ENCODE results near the gene PKD2. TPM values are rescaled to one million over a fixed set of nuclear protein-coding genes. Genes with fewer than 3 reads are reported as not detected.
"Not testable (repeated sequence)": the region's sequence is repeated elsewhere in the genome, so short reads cannot be mapped to it uniquely, and the experiment has no call there.

Gene PKD2
- total RNA-seq, 1 experiment from 2014 or later: 46.4 TPM

GRCh38 chr4:88101165-88101564, 93.7 kb downstream of the PKD2 start:
- no peak for DNase-seq (ENCODE audit: low spot score)
- in situ Hi-C loops (cut with HindIII; ENCODE audit: low sequenced_read_pairs): no loop called here

- in situ Hi-C loops (cut with HindIII; ENCODE audit: low sequenced_read_pairs): no loop called here
- DNase-seq (ENCODE audit: low spot score): no peak
Measured at GRCh38 chr4:88102026-88102425, 94.6 kb downstream of the PKD2 start.

- in situ Hi-C loops (cut with HindIII; ENCODE audit: low sequenced_read_pairs): no loop called here
- no peak for DNase-seq (ENCODE audit: low spot score)
Measured at GRCh38 chr4:88104902-88105610, 97.6 kb downstream of the PKD2 start.

GRCh38 chr4:88106205-88106604, 98.8 kb downstream of the PKD2 start:
- DNase-seq (ENCODE audit: low spot score): no peak
- in situ Hi-C loops (cut with HindIII; ENCODE audit: low sequenced_read_pairs): no loop called here

GRCh38 chr4:88107406-88108107, 100.1 kb downstream of the PKD2 start:
- no peak for DNase-seq (ENCODE audit: low spot score)

GRCh38 chr4:88108108-88108465, 100.7 kb downstream of the PKD2 start:
- DNase-seq (ENCODE audit: low spot score); in situ Hi-C loops (cut with HindIII; ENCODE audit: low sequenced_read_pairs): not testable (repeated sequence)

More at GRCh38 chr4:88107406-88108107, 100.1 kb downstream of the PKD2 start:
- in situ Hi-C loops (cut with HindIII; ENCODE audit: low sequenced_read_pairs): no loop called here

GRCh38 chr4:88108747-88109122, 101.3 kb downstream of the PKD2 start:
- DNase-seq (ENCODE audit: low spot score): no peak
- in situ Hi-C loops (cut with HindIII; ENCODE audit: low sequenced_read_pairs): no loop called here

- in situ Hi-C loops (cut with HindIII; ENCODE audit: low sequenced_read_pairs): no loop called here
- no peak for DNase-seq (ENCODE audit: low spot score)
Measured at GRCh38 chr4:88109123-88109881, 101.9 kb downstream of the PKD2 start.

- no peak for DNase-seq (ENCODE audit: low spot score)
- in situ Hi-C loops (cut with HindIII; ENCODE audit: low sequenced_read_pairs): no loop called here
Measured at GRCh38 chr4:88110826-88111225, 103.4 kb downstream of the PKD2 start.

- in situ Hi-C loops (cut with HindIII; ENCODE audit: low sequenced_read_pairs): no loop called here
- no peak for DNase-seq (ENCODE audit: low spot score)
Measured at GRCh38 chr4:88112856-88113255, 105.4 kb downstream of the PKD2 start.

- in situ Hi-C loops (cut with HindIII; ENCODE audit: low sequenced_read_pairs): no loop called here
- no peak for DNase-seq (ENCODE audit: low spot score)
Measured at GRCh38 chr4:88115587-88115986, 108.2 kb downstream of the PKD2 start.

GRCh38 chr4:88119943-88120342, 112.5 kb downstream of the PKD2 start:
- in situ Hi-C loops (cut with HindIII; ENCODE audit: low sequenced_read_pairs): no loop called here

GRCh38 chr4:88122260-88122659, 114.8 kb downstream of the PKD2 start:
- DNase-seq (ENCODE audit: low spot score); in situ Hi-C loops (cut with HindIII; ENCODE audit: low sequenced_read_pairs): not testable (repeated sequence)

More at GRCh38 chr4:88119943-88120342, 112.5 kb downstream of the PKD2 start:
- DNase-seq (ENCODE audit: low spot score): no peak

Other genes with a start within 250 kb of the PKD2 start
- gene IBSP, start 208.1 kb upstream of the PKD2 start, total RNA-seq (2014; rRNA removed; shearing (Covaris generic)): not detected in 2 replicates
- gene MEPE, start 174.7 kb upstream of the PKD2 start, total RNA-seq (2014; rRNA removed; shearing (Covaris generic)): not detected in 2 replicates
- gene SPP1, start 31.9 kb upstream of the PKD2 start, total RNA-seq (2014; rRNA removed; shearing (Covaris generic)): 568 and 639 TPM in 2 replicates
- gene ABCG2, start 151.0 kb downstream of the PKD2 start, total RNA-seq (2014; rRNA removed; shearing (Covaris generic)): 310 and 332 TPM in 2 replicates